ENCODE measurements around the gene GAD2. TPM values are rescaled to one million over a fixed set of nuclear protein-coding genes. Genes with fewer than 3 reads are reported as not detected.

The GAD2 gene
- total RNA-seq, 3 donors from 2014 or later (not counting 1 experiment from before 2014, with no cell fraction given): not detected

- Histone ChIP-seq H3K4me3 (ENCODE audit: low read length) (no peak overlapping the region), H3K27ac (ENCODE audit: low read length) (no peak overlapping the region), H3K36me3 (ENCODE audit: control insufficient read depth, insufficient read depth, low read length) (no peaks in the 10 kb centered on the region), H3K9me3 (ENCODE audit: control insufficient read depth, insufficient read depth, low read length) (no peaks in the 10 kb centered on the region), H3K27me3 (ENCODE audit: control insufficient read depth, insufficient read depth, low read length) (no peaks in the 10 kb centered on the region), H3K4me1 (ENCODE audit: control insufficient read depth, insufficient read depth, low read length) (no peaks in the 10 kb centered on the region)
- DNase-seq (no peak), ATAC-seq (no peak)
- Mint-ChIP-seq H3K36me3 (no peaks in the 10 kb centered on the region), H3K27me3 (ENCODE audit: low read depth in 2 of 2) (peaks cover 17 to 22% of the 10 kb centered on the region in 2 donors), H3K9me3 (no peaks in the 10 kb centered on the region), H3K4me1 (no peaks in the 10 kb centered on the region), H3K27ac (no peak overlapping the region), H3K4me3 (no peak overlapping the region)
- TF ChIP-seq, protein P1, sequence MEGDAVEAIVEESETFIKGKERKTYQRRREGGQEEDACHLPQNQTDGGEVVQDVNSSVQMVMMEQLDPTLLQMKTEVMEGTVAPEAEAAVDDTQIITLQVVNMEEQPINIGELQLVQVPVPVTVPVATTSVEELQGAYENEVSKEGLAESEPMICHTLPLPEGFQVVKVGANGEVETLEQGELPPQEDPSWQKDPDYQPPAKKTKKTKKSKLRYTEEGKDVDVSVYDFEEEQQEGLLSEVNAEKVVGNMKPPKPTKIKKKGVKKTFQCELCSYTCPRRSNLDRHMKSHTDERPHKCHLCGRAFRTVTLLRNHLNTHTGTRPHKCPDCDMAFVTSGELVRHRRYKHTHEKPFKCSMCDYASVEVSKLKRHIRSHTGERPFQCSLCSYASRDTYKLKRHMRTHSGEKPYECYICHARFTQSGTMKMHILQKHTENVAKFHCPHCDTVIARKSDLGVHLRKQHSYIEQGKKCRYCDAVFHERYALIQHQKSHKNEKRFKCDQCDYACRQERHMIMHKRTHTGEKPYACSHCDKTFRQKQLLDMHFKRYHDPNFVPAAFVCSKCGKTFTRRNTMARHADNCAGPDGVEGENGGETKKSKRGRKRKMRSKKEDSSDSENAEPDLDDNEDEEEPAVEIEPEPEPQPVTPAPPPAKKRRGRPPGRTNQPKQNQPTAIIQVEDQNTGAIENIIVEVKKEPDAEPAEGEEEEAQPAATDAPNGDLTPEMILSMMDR (IDR thresholded peaks at IDR 0.05): no peak
- 76% methylated on average over 7 of the region's 7 CpGs for WGBS (ENCODE audit: insufficient coverage)
- intact Hi-C loops (cut with micrococcal nuclease): no loop called here
These were observed 38.0 kb downstream of the GAD2 start for GRCh38 chr10:26254616-26255015.

- no peaks in the 10 kb centered on the region for H3K36me3 Mint-ChIP-seq
- no peaks in the 10 kb centered on the region for H3K36me3 ChIP-seq (ENCODE audit: control insufficient read depth, insufficient read depth, low read length)
- no peaks in the 10 kb centered on the region for H3K4me1 Mint-ChIP-seq
- no peak overlapping the region for H3K27ac Mint-ChIP-seq
- TF ChIP-seq, protein P1 (IDR thresholded peaks at IDR 0.05): no peak
- H3K9me3 Mint-ChIP-seq: no peaks in the 10 kb centered on the region
- no peaks in the 10 kb centered on the region for H3K9me3 ChIP-seq (ENCODE audit: control insufficient read depth, insufficient read depth, low read length)
- H3K4me3 Mint-ChIP-seq: no peak overlapping the region
- no peak overlapping the region for H3K27ac ChIP-seq (ENCODE audit: low read length)
- WGBS (ENCODE audit: insufficient coverage): 20% methylated on average over 1 of the region's 1 CpG
- H3K27me3 Mint-ChIP-seq (ENCODE audit: low read depth in 2 of 2): peaks cover 26% of the 10 kb centered on the region in 2 donors
- intact Hi-C loops (cut with micrococcal nuclease): no loop called here
- no peak overlapping the region for H3K4me3 ChIP-seq (ENCODE audit: low read length)
- DNase-seq: no peak
- ATAC-seq: no peak
- no peaks in the 10 kb centered on the region for H3K4me1 ChIP-seq (ENCODE audit: control insufficient read depth, insufficient read depth, low read length)
- peaks cover 2% of the 10 kb centered on the region for H3K27me3 ChIP-seq (ENCODE audit: control insufficient read depth, insufficient read depth, low read length)
These were observed 42.8 kb downstream of the GAD2 start for GRCh38 chr10:26259341-26259740.

DNA sequence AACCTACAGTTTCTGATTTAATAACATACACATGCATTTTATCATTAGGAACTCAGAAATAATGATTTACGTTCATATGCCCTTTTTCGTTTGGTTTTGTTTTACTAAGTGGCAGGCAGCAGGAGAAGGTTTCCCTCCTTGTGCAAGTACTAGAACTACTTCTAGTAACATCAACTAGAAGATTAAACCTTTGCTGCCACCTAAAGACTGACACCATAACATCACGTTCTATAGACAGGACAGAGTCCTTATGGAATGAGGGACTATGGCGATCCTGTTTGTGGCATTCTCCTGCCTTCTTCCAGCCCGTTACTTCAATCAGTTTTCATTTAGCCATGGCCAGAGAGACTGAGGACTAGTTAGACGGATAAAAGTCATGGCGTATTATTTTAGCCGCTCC is 53.2 kb downstream of the GAD2 start:
- H3K4me1 Mint-ChIP-seq: no peaks in the 10 kb centered on the region
- H3K4me3 Mint-ChIP-seq: no peak overlapping the region
- H3K27me3 Mint-ChIP-seq (ENCODE audit: low read depth in 2 of 2): peaks cover 0 to 26% of the 10 kb centered on the region in 2 donors
- Histone ChIP-seq H3K4me1 (ENCODE audit: control insufficient read depth, insufficient read depth, low read length) (no peaks in the 10 kb centered on the region), H3K36me3 (ENCODE audit: control insufficient read depth, insufficient read depth, low read length) (no peaks in the 10 kb centered on the region), H3K4me3 (ENCODE audit: low read length) (no peak overlapping the region), H3K27ac (ENCODE audit: low read length) (no peak overlapping the region), H3K27me3 (ENCODE audit: control insufficient read depth, insufficient read depth, low read length) (no peaks in the 10 kb centered on the region), H3K9me3 (ENCODE audit: control insufficient read depth, insufficient read depth, low read length) (no peaks in the 10 kb centered on the region)
- TF ChIP-seq, protein P1 (IDR thresholded peaks at IDR 0.05): no peak
- WGBS (ENCODE audit: insufficient coverage): 31% methylated on average over 8 of the region's 8 CpGs
- H3K36me3 Mint-ChIP-seq: no peaks in the 10 kb centered on the region
- intact Hi-C loops (cut with micrococcal nuclease): no loop called here
- ATAC-seq (no peak), DNase-seq (no peak)
- no peak overlapping the region for H3K27ac Mint-ChIP-seq
- no peaks in the 10 kb centered on the region for H3K9me3 Mint-ChIP-seq

GRCh38 chr10:26274391-26274790 is 57.8 kb downstream of the GAD2 start:
- Mint-ChIP-seq H3K4me1 (no peaks in the 10 kb centered on the region), H3K27ac (no peak overlapping the region), H3K4me3 (no peak overlapping the region), H3K9me3 (no peaks in the 10 kb centered on the region), H3K27me3 (ENCODE audit: low read depth in 2 of 2) (peaks cover 15 to 28% of the 10 kb centered on the region in 2 donors), H3K36me3 (no peaks in the 10 kb centered on the region)
- TF ChIP-seq, protein P1 (IDR thresholded peaks at IDR 0.05): no peak
- WGBS (ENCODE audit: insufficient coverage): 83% methylated on average over 5 of the region's 5 CpGs
- ATAC-seq: no peak
- intact Hi-C loops (cut with micrococcal nuclease): no loop called here
- DNase-seq: no peak
- Histone ChIP-seq H3K36me3 (ENCODE audit: control insufficient read depth, insufficient read depth, low read length) (no peaks in the 10 kb centered on the region), H3K9me3 (ENCODE audit: control insufficient read depth, insufficient read depth, low read length) (no peaks in the 10 kb centered on the region), H3K4me3 (ENCODE audit: low read length) (no peak overlapping the region), H3K4me1 (ENCODE audit: control insufficient read depth, insufficient read depth, low read length) (no peaks in the 10 kb centered on the region), H3K27ac (ENCODE audit: low read length) (no peak overlapping the region), H3K27me3 (ENCODE audit: control insufficient read depth, insufficient read depth, low read length) (no peaks in the 10 kb centered on the region)

All from natural killer cell (primary cell).